ENCODE results near the gene BPIFA3. TPM values are rescaled to one million over a fixed set of nuclear protein-coding genes. Genes with fewer than 3 reads are reported as not detected.

Gene BPIFA3
- total RNA-seq, 2 experiments from 2014 or later, result not detected

DNA sequence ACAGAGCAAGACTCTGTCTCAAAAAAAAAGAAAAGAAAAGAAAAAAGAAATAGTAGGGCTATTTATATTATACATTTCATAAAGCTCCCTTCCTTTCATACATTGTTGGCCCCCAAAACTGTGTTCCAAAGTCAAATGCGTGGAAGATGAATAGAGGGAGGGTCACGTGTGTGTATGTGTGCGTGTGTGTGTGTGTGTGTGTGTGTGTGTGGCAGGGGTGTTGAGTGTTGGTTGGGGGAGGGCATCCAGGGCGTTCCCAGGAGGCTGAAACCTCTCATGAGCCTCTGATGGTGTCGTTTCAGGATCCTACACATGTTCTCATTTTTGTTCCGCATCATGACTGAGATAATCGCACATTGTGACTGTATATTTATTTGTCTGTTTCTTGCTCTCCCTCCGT, 58.1 kb downstream of the BPIFA3 start:
- Mint-ChIP-seq H3K27ac (no peak overlapping the region), H3K9me3 (no peaks in the 10 kb centered on the region), H3K4me3 (no peak overlapping the region), H3K36me3 (ENCODE audit: low read depth) (no peaks in the 10 kb centered on the region), H3K4me1 (ENCODE audit: low read depth) (no peaks in the 10 kb centered on the region), H3K27me3 (ENCODE audit: low read depth) (peaks cover 2% of the 10 kb centered on the region)
- CTCF ChIA-PET, result interaction anchor here (0.8 to 1.1 kb wide), 2 partner anchors 11 to 15 kb away, joined by 3 to 4 read pairs; no protein-coding TSS in a partner anchor
- no peak for DNase-seq
- intact Hi-C loops (cut with micrococcal nuclease), result no loop called here

DNA sequence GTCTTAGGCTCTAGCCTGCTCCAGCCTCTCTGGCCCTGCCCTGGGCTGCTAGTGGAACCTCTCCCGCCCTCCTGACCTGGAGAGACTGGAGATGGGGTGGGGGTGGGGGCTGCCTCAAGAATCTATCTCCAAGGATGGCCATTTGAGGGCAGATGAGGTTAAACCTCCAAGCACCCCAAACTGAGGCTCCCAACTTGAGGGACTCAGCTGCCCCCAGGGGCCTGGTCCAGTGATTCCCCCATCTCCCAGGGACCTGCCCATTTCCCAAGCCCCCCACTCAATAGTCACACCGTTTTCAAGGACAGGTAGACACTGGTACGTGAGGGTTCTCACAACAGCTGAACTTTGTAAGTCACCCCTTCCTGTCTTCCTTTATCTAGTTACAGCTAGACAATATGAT, 58.7 kb downstream of the BPIFA3 start:
- H3K4me3 Mint-ChIP-seq, result no peak overlapping the region
- H3K27me3 Mint-ChIP-seq (ENCODE audit: low read depth), result peaks cover 2% of the 10 kb centered on the region
- H3K4me1 Mint-ChIP-seq (ENCODE audit: low read depth), result no peaks in the 10 kb centered on the region
- H3K27ac Mint-ChIP-seq, result no peak overlapping the region
- H3K9me3 Mint-ChIP-seq, result no peaks in the 10 kb centered on the region
- H3K36me3 Mint-ChIP-seq (ENCODE audit: low read depth), result no peaks in the 10 kb centered on the region
- no peak for DNase-seq
- intact Hi-C loops (cut with micrococcal nuclease), result no loop called here
- CTCF ChIA-PET, result interaction anchor here (1.1 kb wide), 1 partner anchor 16 kb away, joined by 3 read pairs; no protein-coding TSS in a partner anchor

GRCh38 chr20:33276303-33277113, 59.4 kb downstream of the BPIFA3 start:
- no peaks in the 10 kb centered on the region for H3K36me3 Mint-ChIP-seq (ENCODE audit: low read depth)
- no peak for DNase-seq
- CTCF ChIA-PET, result no interaction called here
- H3K27me3 Mint-ChIP-seq (ENCODE audit: low read depth), result peaks cover 2% of the 10 kb centered on the region
- intact Hi-C loops (cut with micrococcal nuclease), result no loop called here
- H3K9me3 Mint-ChIP-seq, result no peaks in the 10 kb centered on the region
- H3K4me1 Mint-ChIP-seq (ENCODE audit: low read depth), result no peaks in the 10 kb centered on the region
- H3K27ac Mint-ChIP-seq, result no peak overlapping the region
- H3K4me3 Mint-ChIP-seq, result no peak overlapping the region

Other genes starting within 250 kb of the BPIFA3 start
- not detected for gene SUN5, start 212.9 kb upstream of the BPIFA3 start, total RNA-seq
- not detected for gene BPIFB2, start 209.6 kb upstream of the BPIFA3 start, total RNA-seq
- not detected for gene BPIFB6, start 185.7 kb upstream of the BPIFA3 start, total RNA-seq
- gene BPIFB3, start 163.4 kb upstream of the BPIFA3 start, total RNA-seq, result not detected
- not detected for gene BPIFB4, start 137.7 kb upstream of the BPIFA3 start, total RNA-seq
- not detected for gene BPIFA2, start 49.2 kb upstream of the BPIFA3 start, total RNA-seq
- gene BPIFA1, start 18.6 kb downstream of the BPIFA3 start, total RNA-seq, result not detected
- gene BPIFB1, start 65.9 kb downstream of the BPIFA3 start, total RNA-seq, result not detected
- gene CDK5RAP1, start 184.2 kb downstream of the BPIFA3 start, total RNA-seq, result 10 to 100 TPM; 42.4 to 43.0 TPM
- gene SNTA1, start 226.4 kb downstream of the BPIFA3 start, total RNA-seq, result 1 to 10 TPM; 2.6 to 2.9 TPM